Smooth muscle cell of the brain vasculature (primary cell): ENCODE data around the gene TEKT5.

ENCODE experiments used
- DNase-seq: peaks from one replicate; pipeline ENCODE4 v3.0.0-alpha.2; 2012; ENCODE audit warnings: low read depth, low spot score

TEKT5 gene

DNA sequence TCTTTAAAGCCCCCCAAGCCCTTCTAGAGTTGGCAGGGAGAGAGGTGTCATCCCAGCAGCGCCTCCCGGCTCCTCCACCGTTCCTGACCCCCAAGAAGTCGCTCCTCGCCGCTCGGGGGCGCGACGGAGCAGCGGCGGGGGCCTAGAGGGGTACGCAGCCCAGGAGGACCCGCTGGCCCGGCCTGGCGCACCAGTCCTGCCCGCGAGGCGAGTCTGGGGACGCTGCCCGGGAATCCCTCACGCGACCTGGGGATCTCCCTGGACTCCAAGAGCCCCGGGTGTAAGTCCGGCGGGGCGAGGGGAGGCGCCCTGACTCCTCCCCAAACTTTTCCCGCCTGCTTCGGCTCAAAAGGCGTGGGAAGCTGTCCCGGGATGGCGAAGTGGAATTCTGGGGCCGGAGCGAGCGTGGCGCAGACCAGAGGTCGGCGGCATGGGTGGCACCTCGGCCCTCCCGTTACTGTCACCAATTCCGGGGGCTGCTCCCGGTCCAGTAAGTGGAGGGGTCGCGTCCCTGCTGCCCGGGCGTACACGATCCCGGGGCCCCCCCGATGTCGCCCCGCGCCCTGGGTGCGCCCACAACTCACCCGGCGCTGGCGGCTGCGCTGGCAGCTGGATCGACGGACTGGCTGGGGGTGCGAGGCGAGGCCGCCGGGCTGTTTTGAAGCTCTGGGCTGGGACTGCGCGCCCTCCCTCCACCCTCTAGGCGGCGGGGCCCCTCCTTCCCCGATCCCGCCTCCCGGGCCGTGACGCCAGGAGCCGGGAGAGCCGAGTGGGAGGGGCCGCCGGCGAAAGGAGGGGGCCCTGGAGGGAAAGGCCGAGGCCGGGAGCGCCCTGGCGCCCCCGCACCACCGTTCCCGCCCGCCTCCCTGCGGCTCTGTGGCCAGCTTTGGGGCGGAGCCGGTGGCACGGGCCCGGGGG lies 114.5 kb downstream of the TEKT5 start, which contains the start of gene EMP2:
Gene EMP2, minus strand, starts transcription at position 634 of the 918 bp plus-strand sequence. CDS start 32,981 bp downstream, outside the sequence.
- DNase-seq: no peak

DNA sequence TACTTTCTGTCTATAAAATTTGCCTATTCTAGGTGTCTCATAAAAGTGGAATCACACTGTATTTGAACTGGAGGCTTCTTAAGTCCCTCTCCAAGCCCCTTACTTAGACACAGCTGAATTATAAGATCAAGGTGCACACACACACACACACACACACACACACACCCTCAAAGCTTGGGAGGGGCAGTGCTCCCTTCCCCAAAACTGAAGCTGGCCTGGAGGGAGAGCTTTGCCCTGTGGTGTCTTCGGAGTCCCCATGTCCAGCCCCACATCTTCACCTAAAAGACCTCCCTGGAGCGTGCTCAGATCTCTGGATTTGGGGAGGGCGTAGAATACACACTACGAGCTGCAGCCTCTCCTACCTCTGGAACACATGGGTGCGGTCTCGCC lies 115.2 kb downstream of the TEKT5 start:
- no peak for DNase-seq

DNA sequence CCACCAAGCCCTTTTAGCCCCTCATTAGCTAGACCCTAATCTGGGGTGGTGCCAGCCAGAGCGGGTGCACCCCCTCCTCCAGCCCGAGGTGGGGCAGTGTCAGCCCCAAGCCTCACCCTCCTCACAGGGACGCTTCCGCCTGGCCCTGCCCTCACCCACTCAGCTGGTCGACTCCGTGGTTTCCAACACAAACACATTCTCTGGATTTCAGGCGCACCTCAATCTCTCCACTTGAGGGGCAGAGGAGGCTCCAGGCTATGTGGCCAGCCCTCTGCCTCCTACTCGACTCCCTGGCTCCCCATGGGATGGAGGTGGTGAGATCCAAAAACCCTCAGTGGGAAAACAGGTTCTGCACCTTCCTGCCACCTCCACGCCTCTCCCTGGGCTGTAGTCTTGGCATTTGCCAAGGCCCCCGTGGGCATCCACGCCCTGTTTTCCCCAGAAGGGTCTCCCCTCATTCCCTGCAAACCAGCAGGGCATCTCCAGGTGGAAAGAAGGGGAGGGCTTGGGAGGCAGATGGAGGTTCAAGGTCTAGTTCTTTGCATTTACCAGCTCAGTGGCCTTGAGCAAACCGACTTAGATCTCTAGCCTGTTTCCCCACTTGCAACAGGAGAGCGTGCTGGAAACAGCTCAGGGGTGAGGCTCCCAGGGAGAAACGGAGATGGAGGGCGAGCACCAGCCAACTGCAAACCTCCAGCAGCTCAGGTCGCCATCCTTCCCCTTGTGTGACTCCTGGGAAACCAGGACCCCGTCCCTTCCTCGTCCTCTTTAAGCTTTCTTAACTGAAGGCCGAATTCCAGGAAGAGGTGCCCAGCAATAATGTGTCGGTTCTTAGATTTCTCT lies 116.0 kb downstream of the TEKT5 start:
- no peak for DNase-seq
